Left hindlimb (tissue), 1 donor: Measurements from ENCODE around the gene TUBGCP3.
"Not testable (repeated sequence)": the region's sequence is repeated elsewhere in the genome, so short reads cannot be mapped to it uniquely, and the experiment has no call there.

Experiments
- DNase-seq: peaks from one replicate; pipeline ENCODE4 v3.0.0-alpha.2; 2018

TUBGCP3 gene

GRCh38 chr13:112525356-112525945 lies 62.5 kb downstream of the TUBGCP3 start:
- DNase-seq: no peak

GRCh38 chr13:112522578-112522977 lies 65.4 kb downstream of the TUBGCP3 start:
- no peak for DNase-seq

DNA sequence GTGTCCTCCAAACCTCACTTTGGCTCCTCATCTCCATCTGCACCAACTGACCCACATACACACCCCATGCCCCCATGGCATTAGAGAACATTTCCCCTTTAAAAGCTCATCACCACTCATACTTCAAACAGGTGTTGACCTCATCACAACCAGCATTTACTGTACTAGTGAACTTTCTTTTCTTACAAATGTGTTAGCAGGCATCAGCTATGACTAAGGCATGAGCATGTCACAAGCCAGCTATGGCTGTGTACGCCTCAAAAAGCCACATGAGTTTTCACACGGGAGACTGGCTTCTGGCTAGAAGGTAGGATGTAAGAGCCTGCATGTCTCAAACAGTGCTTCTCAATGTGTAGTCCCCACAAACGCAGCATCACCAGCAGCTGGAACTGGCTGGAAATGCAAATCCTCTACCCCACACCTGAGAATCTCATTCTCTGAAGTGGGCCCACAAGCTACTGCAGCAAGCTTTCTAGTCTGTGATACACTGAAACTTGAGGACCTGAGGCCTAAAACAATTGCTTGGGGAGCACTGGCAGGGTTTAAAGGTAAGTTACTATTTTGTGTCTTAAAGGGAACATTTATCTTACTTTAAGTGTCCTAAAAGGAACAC lies 66.8 kb downstream of the TUBGCP3 start:
- DNase-seq: no peak

GRCh38 chr13:112519517-112520060 lies 68.4 kb downstream of the TUBGCP3 start:
- no peak for DNase-seq

- DNase-seq: no peak
These were observed 71.7 kb downstream of the TUBGCP3 start for GRCh38 chr13:112516218-112516617.

DNA sequence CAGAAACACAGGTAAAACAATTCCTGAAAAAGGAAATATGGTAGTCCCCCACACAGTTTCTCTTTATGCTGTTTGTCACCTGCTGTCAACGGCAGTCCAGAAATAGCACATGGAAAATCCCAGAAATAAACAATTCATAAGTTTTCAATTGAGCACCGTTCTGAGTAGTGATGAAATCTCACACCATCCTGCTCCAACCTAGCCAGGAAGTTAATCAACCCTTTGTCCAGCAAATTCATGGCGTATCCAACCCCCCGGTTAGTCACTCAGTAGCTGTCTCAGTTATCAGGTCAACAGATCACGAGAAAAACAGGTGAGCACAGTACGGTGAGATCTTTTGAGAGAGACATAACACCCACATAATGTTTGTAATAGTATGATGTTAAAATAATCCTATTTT lies 74.2 kb downstream of the TUBGCP3 start:
- DNase-seq: no peak

DNA sequence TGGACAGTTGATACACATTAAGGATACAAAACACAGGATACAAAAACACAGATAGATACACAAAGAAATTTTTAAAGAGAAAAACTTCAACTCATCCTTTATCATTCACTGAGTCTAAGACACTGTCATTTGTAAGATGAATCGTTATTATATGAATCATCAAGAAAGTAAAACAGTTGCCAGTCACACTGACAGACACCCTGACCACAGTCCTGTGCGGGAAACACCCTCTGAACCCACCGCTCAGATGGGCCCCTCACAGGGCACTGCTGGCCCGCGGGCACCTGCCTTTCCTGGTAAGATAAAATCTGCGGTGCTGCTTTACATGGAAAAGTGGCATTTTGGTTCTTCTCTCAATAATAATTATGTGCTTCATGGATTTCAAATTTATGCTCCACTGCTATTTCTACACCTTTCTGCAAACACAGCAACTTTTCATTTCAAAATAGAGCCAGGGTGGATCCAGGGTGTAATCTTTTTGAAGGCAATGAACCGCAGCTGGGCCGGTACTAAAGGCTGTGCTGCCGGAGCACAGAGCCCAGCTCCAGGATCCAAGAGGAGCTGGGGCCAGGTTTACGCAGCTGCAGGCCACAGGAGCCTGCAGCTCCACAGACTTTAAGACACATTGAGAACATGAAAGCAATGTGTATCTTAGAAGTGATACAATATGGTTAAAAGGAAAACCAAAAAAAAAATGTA lies 76.8 kb downstream of the TUBGCP3 start:
- DNase-seq: no peak

DNA sequence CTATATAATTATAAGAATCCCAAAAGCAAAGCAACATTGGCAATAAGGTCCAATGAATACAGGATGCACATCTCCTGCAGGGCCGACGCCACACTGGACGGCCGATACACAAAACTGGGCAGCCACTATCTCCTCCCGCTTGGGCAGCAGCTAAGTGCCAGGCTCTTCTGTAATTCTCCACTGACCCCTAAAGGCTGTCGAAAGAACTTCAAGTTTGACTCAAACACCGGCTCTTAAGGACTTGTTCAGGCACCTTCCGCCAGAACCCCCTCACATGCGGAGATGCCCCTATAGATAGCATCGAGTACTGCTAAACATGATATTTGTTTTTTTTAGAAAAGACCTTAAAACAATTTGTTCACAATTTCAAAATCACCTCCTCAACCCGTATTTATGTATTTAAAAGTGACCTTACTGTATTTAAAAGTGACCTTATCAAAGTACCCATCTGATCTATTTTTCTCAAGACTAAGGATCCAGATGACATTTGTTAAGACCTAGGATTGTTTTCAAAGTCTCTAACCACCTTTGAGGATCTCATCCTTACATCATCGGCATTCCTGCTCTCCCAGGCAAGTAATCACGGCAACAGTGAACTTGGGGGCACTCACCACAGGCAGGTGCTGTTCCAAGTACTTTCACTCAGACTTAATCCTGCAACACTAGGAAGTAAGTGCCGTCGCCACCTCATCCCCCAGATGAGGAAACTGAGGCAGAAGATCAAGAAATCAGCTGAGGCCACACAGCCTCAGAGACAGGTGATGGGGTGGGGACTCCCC lies 77.8 kb downstream of the TUBGCP3 start:
- no peak for DNase-seq

GRCh38 chr13:112509190-112509589 lies 78.8 kb downstream of the TUBGCP3 start:
- no peak for DNase-seq

DNA sequence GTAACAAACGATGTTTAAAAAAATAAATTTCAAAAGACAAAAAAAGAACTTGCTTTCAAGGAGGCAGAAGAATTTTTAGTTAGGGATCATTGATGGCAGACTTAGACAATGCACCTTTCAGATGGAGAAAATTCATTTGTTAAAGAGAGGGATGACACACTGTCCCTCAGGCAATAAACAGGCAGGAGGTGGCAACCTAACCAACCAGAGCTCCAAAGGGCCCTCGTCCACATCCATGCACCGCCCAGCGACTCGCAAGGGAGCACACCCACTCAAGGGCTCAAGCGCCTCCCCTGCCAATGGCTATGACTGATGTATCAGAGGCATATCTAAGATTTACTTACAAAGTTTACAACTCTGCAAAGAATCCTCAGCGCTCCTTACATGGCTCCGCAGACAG lies 81.9 kb downstream of the TUBGCP3 start:
- DNase-seq: no peak

GRCh38 chr13:112496166-112496565 lies 91.8 kb downstream of the TUBGCP3 start:
- DNase-seq: no peak

DNA sequence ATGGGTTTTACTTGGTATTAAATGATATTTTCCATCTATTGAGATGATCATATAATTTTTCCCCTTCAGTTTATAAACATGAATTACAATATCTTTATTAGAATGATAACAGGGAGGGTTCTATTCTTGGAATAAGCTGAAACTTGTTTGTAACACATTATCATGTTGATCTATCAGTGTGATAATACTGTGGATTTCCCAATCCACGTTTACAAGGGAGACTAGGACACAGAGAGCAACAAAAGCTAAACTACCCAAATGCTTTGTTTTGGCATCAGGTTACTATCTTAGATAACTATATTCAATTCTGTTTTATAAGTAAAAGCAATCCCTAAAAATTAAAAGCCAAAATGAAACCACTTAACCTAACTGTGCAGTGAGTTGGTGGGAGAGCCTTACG lies 92.5 kb downstream of the TUBGCP3 start:
- no peak for DNase-seq

DNA sequence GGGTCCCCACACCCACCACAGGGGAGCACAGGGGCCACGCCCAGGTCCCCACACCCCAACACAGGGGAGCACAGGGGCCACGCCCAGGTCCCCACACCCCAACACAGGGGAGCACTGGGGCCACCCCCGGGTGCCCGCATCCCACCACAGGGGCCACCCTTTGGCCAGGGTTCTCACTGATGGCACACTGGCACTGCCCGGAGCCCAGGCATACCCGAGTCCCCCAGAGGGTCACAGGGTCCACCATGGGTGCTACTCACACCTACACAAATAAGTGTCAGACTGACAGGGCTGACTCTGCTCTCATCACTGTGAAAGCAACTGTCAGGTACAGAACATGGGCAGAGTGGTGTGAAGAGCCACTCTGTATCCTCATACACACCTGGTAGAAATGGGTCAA lies 98.8 kb downstream of the TUBGCP3 start:
- no peak for DNase-seq

DNA sequence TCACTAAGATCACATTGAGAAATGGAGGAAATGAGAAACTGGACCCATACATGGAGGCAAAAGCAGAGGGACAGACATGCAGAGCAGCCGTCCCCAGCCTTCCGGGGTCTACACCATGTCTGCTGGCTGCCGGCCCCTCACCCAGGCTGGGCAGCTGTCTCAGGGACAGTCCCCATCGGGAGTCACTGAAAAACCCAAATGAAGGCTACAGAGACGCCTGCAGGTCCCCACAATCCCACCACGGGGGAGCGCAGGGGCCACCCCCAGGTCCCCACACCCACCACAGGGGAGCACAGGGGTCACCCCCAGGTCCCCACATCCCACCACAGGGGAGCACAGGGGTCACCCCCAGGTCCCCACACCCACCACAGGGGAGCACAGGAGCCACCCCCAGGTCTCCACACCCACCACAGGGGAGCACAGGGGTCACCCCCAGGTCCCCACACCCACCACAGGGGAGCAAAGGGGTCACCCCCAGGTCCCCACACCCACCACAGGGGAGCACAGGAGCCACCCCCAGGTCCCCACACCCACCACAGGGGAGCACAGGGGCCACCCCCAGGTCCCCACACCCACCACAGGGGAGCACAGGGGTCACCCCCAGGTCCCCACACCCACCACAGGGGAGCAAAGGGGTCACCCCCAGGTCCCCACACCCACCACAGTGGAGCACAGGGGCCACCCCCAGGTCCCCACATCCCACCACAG lies 99.5 kb downstream of the TUBGCP3 start:
- not testable (repeated sequence) for DNase-seq

DNA sequence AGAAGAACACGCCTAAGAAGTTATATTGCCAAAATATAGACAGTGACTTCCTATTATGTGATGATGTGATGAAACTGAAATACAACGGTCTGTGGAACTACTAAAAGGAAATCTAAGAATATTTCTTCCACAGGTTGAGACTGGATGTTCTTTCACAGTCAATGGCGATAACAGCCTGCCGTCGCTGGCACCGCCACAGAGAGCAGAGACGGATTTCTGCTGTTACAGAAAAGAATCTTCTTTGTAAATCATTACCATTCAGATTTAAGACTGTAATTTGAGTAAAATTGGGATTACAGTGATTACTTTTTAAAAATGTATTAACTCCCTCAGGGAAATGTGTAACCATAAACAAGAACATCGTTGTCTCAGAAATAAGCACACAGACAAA lies 100.8 kb downstream of the TUBGCP3 start:
- no peak for DNase-seq

- DNase-seq: no peak
These were observed 101.4 kb downstream of the TUBGCP3 start for GRCh38 chr13:112486386-112487126.

- DNase-seq: not testable (repeated sequence)
These were observed 102.1 kb downstream of the TUBGCP3 start for GRCh38 chr13:112485814-112486213.

- no peak for DNase-seq
These were observed 104.7 kb downstream of the TUBGCP3 start for GRCh38 chr13:112483299-112483698.

GRCh38 chr13:112481458-112481857 lies 106.5 kb downstream of the TUBGCP3 start:
- no peak for DNase-seq

GRCh38 chr13:112479389-112479788 lies 108.6 kb downstream of the TUBGCP3 start:
- no peak for DNase-seq

- no peak for DNase-seq
These were observed 110.8 kb downstream of the TUBGCP3 start for GRCh38 chr13:112477070-112477619.

DNA sequence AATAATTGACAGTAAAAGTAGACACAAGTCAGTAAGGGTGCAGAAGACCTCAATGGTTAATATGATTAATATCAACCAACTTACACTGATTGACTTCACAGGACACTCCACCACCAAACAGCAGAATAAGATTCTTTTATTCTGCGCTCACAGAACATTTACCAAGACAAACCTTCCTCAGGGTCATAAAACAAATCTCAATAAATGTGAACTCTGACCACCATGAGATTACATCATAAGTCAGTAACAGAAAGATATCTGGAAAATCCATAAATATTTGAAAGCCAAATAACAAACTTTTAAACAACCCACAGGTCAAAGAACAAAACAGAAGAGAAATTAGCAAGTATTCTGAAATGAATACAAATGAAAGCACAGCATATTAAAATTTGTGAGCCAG lies 112.1 kb downstream of the TUBGCP3 start:
- no peak for DNase-seq
